Spleen (tissue), 11 donors: ENCODE measurements around the gene NOP10. TPM values are rescaled to one million over a fixed set of nuclear protein-coding genes. Genes with fewer than 3 reads are reported as not detected.
A peak's percentile ranks its signal among the peaks of the same experiment; 100 is the strongest.

Source experiments
- DNase-seq: peaks from one replicate; pipeline ENCODE4 v3.0.0-alpha.2; 2020
- H3K27ac ChIP-seq, 8 donors: fragments of 200-600 bp; sonication (generic) in 7 of 8; 1 replicate in 4 of 8; 2 replicates in 4 of 8; pipeline versions ENCODE4 v1.5.0 to v1.8.0; 2016 to 2021; ENCODE audit warnings: inconsistent platforms in 4 of 8, mild to moderate bottlenecking in 4 of 8, moderate library complexity in 1 of 8
- H3K27me3 ChIP-seq, 7 donors: fragments of 200-600 bp; sonication (generic) in 6 of 7; replicated peaks in 1 of 7; 1 replicate in 4 of 7; 2 replicates in 3 of 7; pipeline versions ENCODE4 v1.5.0 to v1.8.0; 2016 to 2021; ENCODE audit warnings: inconsistent platforms in 3 of 7, mild to moderate bottlenecking in 1 of 7
- H3K36me3 ChIP-seq, 6 donors: fragments of 200-600 bp; sonication (generic) in 5 of 6; 1 replicate in 4 of 6; 2 replicates in 2 of 6; pipeline versions ENCODE4 v1.5.0 to v1.8.0; 2016 to 2021; ENCODE audit warnings: inconsistent platforms in 2 of 6
- H3K4me1 ChIP-seq, 6 donors: fragments of 200-600 bp; sonication (generic) in 5 of 6; 1 replicate in 3 of 6; 2 replicates in 3 of 6; pipeline versions ENCODE4 v1.5.0 to v1.8.0; 2016 to 2021; ENCODE audit warnings: inconsistent platforms in 3 of 6
- H3K4me3 ChIP-seq, 8 donors: fragments of 200-600 bp; sonication (generic) in 7 of 8; 1 replicate in 4 of 8; 2 replicates in 4 of 8; pipeline versions ENCODE4 v1.5.0 to v1.8.0; 2016 to 2021; ENCODE audit warnings: inconsistent platforms in 4 of 8, mild to moderate bottlenecking in 4 of 8, moderate library complexity in 2 of 8
- H3K9me3 ChIP-seq, 8 donors: fragments of 200-600 bp; sonication (generic) in 7 of 8; 1 replicate in 4 of 8; 2 replicates in 4 of 8; pipeline versions ENCODE4 v1.5.0 to v1.8.0; 2016 to 2021; ENCODE audit warnings: inconsistent platforms in 4 of 8
- POLR2A ChIP-seq, 3 donors: fragments of 450-650 bp; IDR thresholded peaks; one replicate each; pipeline ENCODE4 v1.5.1; 2017; ENCODE audit warnings: antibody characterized with exemption in 3 of 3, mild to moderate bottlenecking in 1 of 3
- POLR2AphosphoS5 ChIP-seq, 3 donors: sonication (generic); formaldehyde crosslinking; IDR thresholded peaks; one replicate each; pipeline ENCODE4 v1.5.1; 2017; ENCODE audit warnings: antibody characterized with exemption in 3 of 3
- WGBS, 5 donors: extraction: QIAGEN DNeasy Blood & Tissue Kit in 3 of 5; methylation state at CpG; one replicate each; pipeline versions ENCODE4 v1.1.5 to v1.1.7; 2013 to 2018; 5-methylcytosine and 5-hydroxymethylcytosine counted together
- intact Hi-C: fragments of 100-400 bp; cut with DNase I; formaldehyde crosslinking; loops from one replicate; pipeline ENCODE4 v1.15.0; 2023; ENCODE audit warnings: low total_unique reads
- polyA plus RNA-seq, 3 donors: library from polyadenylated mRNA; stranded (reverse); fragments of 200-250 nt; gene quantifications; one replicate each; pipeline ENCODE4 v1.2.1, GENCODE V29; 2013
- total RNA-seq, 7 donors: library from RNA; depleted of rRNA in 3 of 7; stranded (reverse); fragments of >200 nt in 3 of 7; fragmentation: NEBNext Ultra II Directional in 4 of 7; extraction: Animal tissue kit (Norgen Biotek cat#: 25700) in 4 of 7; gene quantifications; one replicate each; pipeline versions ENCODE4 v1.1.0 to v1.2.1, GENCODE V29; 2016 to 2021
- TF ChIP-seq, protein P1 (sequence below), 11 experiments: fragments of 200-600 bp in 7 of 11; fragments of 450-650 bp in 4 of 11; sonication (generic) in 4 of 11; IDR thresholded peaks in 8 of 11; conservative IDR thresholded peaks in 3 of 11; 1 replicate in 7 of 11; 2 replicates in 4 of 11; pipeline versions ENCODE4 v1.4.0 to v1.8.0; 2016 to 2021; ENCODE audit warnings: antibody characterized with exemption in 11 of 11, inconsistent platforms in 4 of 11, mild to moderate bottlenecking in 1 of 11
- donor health status: healthy with polysubstance abuse.
- donor health status: DM: no; HTN: no; CAD: no; lungs with moderate emphysema.
- donor health status: DM: no; HTN: no; CAD: no.
- donor health status: Bipolar disorder and iron deficiency.
- donor health status: healthy.
- donor health status: DM: no; HTN: no; CAD: no.
- donor health status: DM: yes; HTN: yes; CAD: no.

Gene NOP10
- total and polyA plus RNA-seq, 10 donors, result 100.0 to 329 (median 144) TPM

DNA sequence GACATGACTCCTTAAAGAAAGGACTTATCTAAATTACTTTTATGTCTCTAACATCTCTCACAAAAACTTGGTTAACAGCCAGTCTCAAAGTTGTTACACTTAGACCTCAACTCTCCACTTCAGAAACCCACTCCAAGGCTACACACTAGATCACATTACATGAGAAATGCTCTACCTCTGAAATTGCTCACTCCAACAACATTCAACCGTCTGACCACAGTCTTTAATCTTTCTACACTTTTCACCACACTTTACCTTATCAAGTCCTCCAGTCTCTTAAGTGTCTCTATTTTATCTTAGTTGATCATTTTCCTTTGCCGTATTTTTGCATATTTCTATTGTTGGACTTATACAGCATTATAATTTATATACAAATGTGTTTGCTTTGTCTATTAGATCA is 11.1 kb downstream of the NOP10 start:
- intact Hi-C loops, result no loop called here
- TF ChIP-seq, protein P1, sequence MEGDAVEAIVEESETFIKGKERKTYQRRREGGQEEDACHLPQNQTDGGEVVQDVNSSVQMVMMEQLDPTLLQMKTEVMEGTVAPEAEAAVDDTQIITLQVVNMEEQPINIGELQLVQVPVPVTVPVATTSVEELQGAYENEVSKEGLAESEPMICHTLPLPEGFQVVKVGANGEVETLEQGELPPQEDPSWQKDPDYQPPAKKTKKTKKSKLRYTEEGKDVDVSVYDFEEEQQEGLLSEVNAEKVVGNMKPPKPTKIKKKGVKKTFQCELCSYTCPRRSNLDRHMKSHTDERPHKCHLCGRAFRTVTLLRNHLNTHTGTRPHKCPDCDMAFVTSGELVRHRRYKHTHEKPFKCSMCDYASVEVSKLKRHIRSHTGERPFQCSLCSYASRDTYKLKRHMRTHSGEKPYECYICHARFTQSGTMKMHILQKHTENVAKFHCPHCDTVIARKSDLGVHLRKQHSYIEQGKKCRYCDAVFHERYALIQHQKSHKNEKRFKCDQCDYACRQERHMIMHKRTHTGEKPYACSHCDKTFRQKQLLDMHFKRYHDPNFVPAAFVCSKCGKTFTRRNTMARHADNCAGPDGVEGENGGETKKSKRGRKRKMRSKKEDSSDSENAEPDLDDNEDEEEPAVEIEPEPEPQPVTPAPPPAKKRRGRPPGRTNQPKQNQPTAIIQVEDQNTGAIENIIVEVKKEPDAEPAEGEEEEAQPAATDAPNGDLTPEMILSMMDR (IDR thresholded peaks at IDR 0.05 in 8 of 11, conservative IDR thresholded peaks at IDR 0.05 in 3 of 11), result no peak
- no peak for TF ChIP-seq POLR2AphosphoS5 (IDR thresholded peaks at IDR 0.05)
- no peak for TF ChIP-seq POLR2A (IDR thresholded peaks at IDR 0.05)
- Histone ChIP-seq H3K27ac (peak overlapping the region in 7 of 8 donors; percentile 3 to 100 (median 96)), H3K36me3 (peaks cover 0 to 8% (median 0%) of the 10 kb centered on the region in 6 donors), H3K4me1 (peaks cover 6 to 100% (median 89%) of the 10 kb centered on the region in 6 donors), H3K27me3 (no peaks in the 10 kb centered on the region), H3K4me3 (no peak overlapping the region), H3K9me3 (no peaks in the 10 kb centered on the region)
- WGBS, 5 donors, result 36 to 59% (median 51%) methylated on average over 2 of the region's 2 CpGs
- no peak for DNase-seq

DNA sequence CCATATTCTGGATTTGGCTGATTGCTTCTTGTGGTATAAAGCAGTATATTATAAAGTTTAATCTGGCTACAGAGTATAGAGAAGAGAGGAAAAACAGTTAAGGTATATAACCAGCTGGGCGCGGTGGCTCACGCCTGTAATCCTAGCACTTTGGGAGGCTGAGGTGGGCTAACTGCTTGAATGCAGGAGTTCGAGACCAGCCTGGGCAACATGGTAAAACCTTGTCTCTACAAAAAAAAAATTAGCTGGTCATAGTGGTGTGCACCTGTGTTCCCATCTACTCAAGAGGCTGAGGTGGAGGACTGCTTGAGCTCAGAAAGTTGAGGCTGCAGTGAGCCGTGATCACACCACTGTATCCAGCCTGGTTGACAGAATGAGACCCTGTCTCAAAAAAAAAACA is 12.7 kb downstream of the NOP10 start:
- TF ChIP-seq POLR2AphosphoS5 (IDR thresholded peaks at IDR 0.05), result no peak
- Histone ChIP-seq H3K36me3 (peaks cover 0 to 8% (median 0%) of the 10 kb centered on the region in 6 donors), H3K4me1 (peaks cover 6 to 99% (median 81%) of the 10 kb centered on the region in 6 donors), H3K9me3 (no peaks in the 10 kb centered on the region), H3K27me3 (no peaks in the 10 kb centered on the region), H3K27ac (peak overlapping the region in 4 of 8 donors; percentile 28 to 100 (median 98)), H3K4me3 (no peak overlapping the region)
- intact Hi-C loops, result no loop called here
- 91 to 96% (median 95%) methylated on average over 5 of the region's 5 CpGs for WGBS, 5 donors
- DNase-seq, result peak; percentile 46

DNA sequence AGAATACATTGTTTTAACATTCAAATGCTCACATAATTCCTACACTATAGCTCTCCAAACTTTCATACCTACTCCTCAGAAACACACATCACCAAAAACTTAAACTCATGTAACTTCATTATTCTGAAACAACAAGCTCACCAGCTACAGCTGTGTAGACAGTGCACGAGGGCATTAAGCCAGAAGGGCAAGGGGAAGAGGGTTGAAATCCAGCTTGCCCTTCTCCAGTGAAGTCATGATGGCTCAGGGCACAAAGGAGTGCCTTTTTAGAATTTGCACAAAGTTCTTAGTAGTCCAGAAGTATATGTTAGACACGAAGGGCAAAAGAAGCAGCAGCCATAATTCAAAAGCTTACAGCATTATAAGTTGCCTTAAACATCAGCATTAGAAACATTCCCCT is 13.9 kb downstream of the NOP10 start:
- H3K27ac ChIP-seq, result peak overlapping the region in 7 of 8 donors; percentile 43 to 100 (median 57)
- H3K36me3 ChIP-seq, result peaks cover 0 to 8% (median 0%) of the 10 kb centered on the region in 6 donors
- no peak overlapping the region for H3K4me3 ChIP-seq
- WGBS, 5 donors, result 62 to 74% (median 67%) methylated on average over 2 of the region's 2 CpGs
- intact Hi-C loops, result no loop called here
- DNase-seq, result no peak
- H3K27me3 ChIP-seq, result no peaks in the 10 kb centered on the region
- TF ChIP-seq, protein P1 (IDR thresholded peaks at IDR 0.05 in 8 of 11, conservative IDR thresholded peaks at IDR 0.05 in 3 of 11), result no peak
- TF ChIP-seq POLR2A (IDR thresholded peaks at IDR 0.05) (no peak), POLR2AphosphoS5 (IDR thresholded peaks at IDR 0.05) (no peak)
- H3K9me3 ChIP-seq, result no peaks in the 10 kb centered on the region
- H3K4me1 ChIP-seq, result peaks cover 6 to 99% (median 73%) of the 10 kb centered on the region in 6 donors

DNA sequence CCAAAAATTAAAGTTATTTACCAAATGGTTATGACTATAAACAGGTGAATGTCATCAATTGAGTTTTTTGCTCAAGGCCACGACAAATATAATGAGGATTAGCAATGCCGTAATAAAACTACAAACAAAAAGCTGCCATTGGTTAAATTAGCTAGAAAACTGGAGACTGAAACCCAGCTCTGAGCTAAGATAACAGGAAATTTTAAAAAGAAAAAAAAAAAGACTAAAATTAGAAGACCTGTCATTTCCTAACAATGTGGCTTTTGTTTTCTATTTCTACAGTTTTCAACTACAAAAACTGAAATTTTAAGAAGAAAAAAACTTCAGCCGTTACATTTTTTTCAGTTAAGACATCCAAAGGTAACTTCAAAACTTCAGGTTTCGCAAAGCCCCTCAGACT is 15.0 kb downstream of the NOP10 start:
- H3K9me3 ChIP-seq, result no peaks in the 10 kb centered on the region
- H3K4me3 ChIP-seq, result peak overlapping the region in 1 of 8 donors; percentile 4
- TF ChIP-seq POLR2AphosphoS5 (IDR thresholded peaks at IDR 0.05), result no peak
- TF ChIP-seq, protein P1 (IDR thresholded peaks at IDR 0.05 in 8 of 11, conservative IDR thresholded peaks at IDR 0.05 in 3 of 11), result no peak
- TF ChIP-seq POLR2A (IDR thresholded peaks at IDR 0.05), result no peak
- peaks cover 2 to 99% (median 62%) of the 10 kb centered on the region in 6 donors for H3K4me1 ChIP-seq
- H3K36me3 ChIP-seq, result peaks cover 0 to 8% (median 0%) of the 10 kb centered on the region in 6 donors
- intact Hi-C loops, result no loop called here
- WGBS, 5 donors, result 38 to 59% (median 53%) methylated on average over 4 of the region's 4 CpGs
- H3K27ac ChIP-seq, result peak overlapping the region; percentile 43 to 100 (median 56)
- no peaks in the 10 kb centered on the region for H3K27me3 ChIP-seq
- no peak for DNase-seq

DNA sequence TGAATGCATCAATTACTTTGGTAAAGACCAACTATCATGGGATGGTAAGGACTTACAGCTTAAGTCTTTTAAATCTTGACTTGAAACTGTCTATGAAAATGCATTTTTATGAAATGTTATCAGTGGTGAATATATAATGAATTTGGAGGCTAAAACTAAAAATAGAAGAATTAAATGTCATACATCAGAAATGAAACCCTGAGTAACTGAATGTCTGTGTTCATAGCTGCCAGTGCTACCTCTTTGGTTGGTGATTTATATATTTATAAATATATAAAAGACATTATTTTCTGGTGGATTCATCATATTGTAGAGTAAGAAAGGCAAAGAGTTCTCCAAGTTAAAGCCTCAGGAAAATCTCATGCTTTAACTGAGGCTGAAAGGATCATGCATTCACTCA is 17.6 kb downstream of the NOP10 start:
- TF ChIP-seq POLR2A (IDR thresholded peaks at IDR 0.05) (no peak), POLR2AphosphoS5 (IDR thresholded peaks at IDR 0.05) (no peak)
- TF ChIP-seq, protein P1 (IDR thresholded peaks at IDR 0.05 in 8 of 11, conservative IDR thresholded peaks at IDR 0.05 in 3 of 11), result no peak
- H3K36me3 ChIP-seq, result no peaks in the 10 kb centered on the region
- no peaks in the 10 kb centered on the region for H3K27me3 ChIP-seq
- peak overlapping the region in 2 of 8 donors; percentile 6 to 23 for H3K27ac ChIP-seq
- DNase-seq, result no peak
- H3K4me1 ChIP-seq, result peaks cover 0 to 99% (median 39%) of the 10 kb centered on the region in 6 donors
- H3K4me3 ChIP-seq, result no peak overlapping the region
- H3K9me3 ChIP-seq, result no peaks in the 10 kb centered on the region
- intact Hi-C loops, result no loop called here
